Activated CD4-positive, alpha-beta T cell treated with anti-CD3 and anti-CD28 coated beads for 24 hours (primary cell): Measurements from ENCODE around the gene CTU1.

Source experiments
- DNase-seq, 2 donors: peaks; one replicate each; pipeline ENCODE4 v3.0.0-alpha.2; 2020; ENCODE audit warnings: low read depth in 2 of 2

Gene CTU1

DNA sequence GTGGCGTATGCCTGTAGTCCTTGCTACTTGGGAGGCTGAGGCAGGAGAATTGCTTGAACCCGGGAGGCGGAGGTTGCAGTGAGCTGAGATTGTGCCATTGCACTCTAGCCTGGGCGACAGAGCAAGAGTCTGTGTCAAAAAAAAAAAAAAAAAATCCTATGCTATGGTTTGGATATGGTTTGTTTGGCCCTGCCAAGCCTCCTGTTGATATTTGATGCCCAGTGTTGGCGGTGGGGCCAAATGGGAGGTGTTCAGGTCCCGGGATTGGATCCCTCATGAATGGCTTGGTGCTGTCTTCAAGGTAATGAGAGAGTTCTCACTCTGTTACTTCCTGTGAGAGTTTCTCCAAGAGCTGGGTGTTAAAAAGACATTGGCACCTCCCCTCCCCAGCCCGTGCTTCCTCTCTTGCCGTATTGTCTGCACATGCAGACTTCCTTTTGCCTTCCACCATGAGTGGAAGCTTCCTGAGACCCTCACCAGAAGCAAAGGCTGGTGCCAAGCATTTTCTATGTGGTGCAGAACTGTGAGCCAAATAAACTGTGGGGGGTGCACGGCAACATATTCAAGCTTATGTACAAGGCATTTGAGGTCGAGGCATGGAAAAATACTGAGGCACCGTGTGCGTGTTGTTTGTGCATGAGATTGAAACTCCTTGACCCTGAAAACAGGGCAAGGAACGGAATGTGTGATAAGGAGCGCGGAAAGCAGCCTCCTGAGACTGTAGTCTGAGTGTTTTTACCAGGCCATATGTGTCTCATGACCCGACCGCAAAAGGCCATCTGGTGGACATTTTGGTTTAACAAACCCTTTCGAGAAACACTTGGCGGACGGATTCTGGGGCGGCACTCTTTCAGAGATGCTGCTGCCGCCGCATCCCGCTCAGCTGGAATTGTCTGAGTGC lies 23.8 kb upstream of the CTU1 start:
- no peak for DNase-seq

DNA sequence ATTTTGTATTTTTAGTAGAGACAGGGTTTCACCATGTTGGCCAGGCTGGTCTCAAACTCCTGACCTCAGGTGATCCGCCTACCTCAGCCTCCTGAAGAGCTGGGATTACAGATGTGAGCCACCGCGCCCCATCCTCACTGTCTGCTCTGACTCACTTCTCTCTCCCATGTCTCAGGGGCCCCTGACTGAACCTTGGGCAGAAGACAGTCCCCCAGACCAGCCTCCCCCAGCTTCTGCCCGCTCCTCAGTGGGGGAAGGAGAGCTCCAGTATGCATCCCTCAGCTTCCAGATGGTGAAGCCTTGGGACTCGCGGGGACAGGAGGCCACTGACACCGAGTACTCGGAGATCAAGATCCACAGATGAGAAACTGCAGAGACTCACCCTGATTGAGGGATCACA lies 21.5 kb upstream of the CTU1 start:
- no peak for DNase-seq

DNA sequence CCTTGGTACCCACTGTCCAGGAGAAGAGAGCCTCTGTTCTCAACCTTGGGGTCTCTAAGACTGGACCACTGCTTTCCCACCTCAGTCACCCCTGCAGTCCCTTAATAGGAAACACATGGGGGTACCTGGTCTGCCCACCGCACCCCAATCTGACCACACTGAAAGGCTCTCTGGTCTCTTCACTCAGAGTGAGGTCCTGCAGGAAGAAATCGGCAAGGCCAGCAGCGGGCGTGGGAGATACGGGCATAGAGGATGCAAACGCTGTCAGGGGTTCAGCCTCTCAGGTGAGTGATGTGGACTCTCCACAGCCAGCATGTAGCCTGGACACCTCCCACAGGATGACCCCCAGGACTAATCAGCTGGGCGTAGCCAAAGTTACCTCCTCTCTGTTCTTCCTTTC lies 20.0 kb upstream of the CTU1 start:
- no peak for DNase-seq

DNA sequence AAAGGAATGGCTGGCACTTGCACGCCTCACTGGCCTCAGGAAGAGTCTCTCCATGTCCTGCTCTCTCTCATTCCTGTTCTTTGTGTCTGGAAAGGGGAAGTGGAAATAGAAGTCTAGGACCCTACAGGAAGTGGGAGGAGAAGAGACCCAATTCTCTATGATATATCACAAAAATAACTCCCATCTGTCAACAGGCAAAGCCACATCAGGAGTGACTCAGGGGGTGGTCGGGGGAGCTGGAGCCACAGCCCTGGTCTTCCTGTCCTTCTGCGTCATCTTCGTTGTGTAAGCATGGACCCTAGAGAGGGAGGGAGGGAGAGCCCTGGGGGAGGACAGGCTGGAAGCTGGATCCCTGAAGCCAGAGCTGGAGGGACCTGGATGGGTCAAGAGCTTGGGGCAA lies 19.5 kb upstream of the CTU1 start:
- no peak for DNase-seq

DNA sequence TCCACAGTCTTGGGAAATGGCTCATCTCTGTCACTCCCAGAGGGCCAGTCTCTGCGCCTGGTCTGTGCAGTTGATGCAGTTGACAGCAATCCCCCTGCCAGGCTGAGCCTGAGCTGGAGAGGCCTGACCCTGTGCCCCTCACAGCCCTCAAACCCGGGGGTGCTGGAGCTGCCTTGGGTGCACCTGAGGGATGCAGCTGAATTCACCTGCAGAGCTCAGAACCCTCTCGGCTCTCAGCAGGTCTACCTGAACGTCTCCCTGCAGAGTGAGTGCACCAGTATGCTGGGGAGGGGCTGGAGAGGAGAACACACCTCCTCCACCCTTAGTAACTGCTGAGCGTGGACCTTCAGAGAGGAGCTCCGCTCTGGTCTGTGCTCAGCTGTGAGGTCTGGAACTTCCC lies 18.8 kb upstream of the CTU1 start:
- no peak for DNase-seq

DNA sequence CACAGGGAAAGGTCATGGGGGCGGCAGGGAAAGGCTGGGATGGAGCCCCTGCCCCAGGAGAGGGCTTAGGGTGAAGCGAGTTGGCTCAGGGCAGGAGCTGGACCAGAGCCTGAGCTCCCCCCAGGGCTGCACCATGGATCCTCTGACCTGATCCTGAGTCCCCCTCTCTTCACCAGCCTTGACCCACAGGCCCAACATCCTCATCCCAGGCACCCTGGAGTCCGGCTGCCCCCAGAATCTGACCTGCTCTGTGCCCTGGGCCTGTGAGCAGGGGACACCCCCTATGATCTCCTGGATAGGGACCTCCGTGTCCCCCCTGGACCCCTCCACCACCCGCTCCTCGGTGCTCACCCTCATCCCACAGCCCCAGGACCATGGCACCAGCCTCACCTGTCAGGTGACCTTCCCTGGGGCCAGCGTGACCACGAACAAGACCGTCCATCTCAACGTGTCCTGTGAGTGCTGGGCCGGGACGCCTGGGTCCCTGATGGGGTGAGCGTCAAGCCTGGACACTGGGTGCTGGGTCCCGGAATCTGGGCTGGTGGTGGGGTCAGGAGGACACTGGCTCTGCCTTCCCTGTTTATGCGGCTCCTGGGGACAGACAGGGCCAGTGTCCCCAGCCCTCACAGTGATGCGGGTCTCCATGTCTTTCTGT lies 17.3 kb upstream of the CTU1 start:
- DNase-seq = no peak

DNA sequence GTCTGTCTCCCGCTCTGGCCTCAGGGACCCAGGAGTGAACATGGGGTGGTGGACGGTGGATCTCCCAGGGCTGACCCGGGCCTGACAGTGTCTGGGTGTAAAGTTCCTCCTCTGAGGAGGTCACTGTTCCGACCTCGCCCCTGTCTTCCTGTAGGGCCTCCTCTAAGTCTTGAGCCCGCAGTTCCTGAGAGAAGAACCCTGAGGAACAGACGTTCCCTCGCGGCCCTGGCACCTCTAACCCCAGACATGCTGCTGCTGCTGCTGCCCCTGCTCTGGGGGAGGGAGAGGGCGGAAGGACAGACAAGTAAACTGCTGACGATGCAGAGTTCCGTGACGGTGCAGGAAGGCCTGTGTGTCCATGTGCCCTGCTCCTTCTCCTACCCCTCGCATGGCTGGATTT lies 16.5 kb upstream of the CTU1 start, which contains the start of gene SIGLEC9:
Gene SIGLEC9, plus strand, starts transcription at position 178 of the 400 bp plus-strand sequence. Its CDS starts 69 bp downstream, at position 247.
- no peak for DNase-seq

DNA sequence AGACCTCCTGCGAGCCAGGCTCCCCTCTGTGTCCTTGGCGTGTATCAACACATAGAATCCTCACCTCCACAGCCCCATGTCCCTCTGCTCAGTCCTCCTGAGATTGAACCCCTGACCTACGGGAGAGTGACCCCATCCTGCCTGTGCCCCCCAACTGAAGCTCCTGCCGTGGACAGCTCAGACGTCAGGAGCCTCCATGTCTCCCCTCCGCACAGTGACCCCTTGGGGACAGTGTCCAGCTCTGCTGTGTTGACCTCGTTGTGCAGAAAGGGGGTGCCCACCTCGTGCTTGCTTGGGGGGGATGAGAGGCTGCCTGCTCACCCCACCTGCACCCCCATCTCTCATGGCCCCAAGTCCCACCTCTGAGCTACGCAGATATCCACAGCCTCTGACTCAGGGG lies 16.0 kb upstream of the CTU1 start:
- DNase-seq = no peak

DNA sequence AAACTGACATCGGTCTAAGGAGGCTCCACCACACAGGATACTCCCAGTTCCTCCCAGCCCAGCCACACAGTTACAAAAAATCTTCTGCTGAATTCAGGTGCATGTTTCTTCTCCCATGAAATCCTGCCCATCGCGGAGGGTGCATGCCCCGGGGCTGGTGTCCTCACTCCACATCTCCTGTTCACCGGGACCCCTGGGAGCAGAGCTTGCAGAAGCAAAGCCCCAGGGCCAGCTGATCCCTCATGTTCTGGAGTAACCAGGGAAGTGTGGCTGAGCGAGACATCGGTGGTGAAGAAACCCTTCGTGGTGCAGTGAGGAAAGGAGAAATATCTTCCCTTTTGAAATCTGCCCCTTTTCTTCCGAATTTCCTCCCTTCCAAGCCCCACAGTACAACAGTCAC lies 15.6 kb upstream of the CTU1 start:
- no peak for DNase-seq

DNA sequence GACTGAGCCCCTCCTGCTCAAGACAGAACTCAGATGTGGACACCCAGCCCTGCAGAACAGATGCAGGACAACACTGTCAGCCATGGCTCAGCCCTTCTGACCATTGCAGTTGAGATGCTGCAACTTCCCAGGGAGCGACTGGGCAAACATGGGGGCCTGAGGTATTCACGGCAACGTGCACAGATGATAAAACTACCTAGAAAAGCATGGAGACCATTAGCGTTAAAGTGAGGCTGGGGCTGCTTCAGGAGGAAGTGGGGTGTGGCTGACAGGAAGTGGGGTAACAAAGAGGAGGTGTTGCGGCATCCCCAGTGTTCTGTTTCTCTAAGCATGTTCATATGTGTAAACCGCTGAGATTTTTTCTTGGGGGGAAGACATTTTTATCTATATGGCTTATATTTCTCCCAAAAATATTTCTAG lies 15.2 kb upstream of the CTU1 start:
- DNase-seq = no peak

DNA sequence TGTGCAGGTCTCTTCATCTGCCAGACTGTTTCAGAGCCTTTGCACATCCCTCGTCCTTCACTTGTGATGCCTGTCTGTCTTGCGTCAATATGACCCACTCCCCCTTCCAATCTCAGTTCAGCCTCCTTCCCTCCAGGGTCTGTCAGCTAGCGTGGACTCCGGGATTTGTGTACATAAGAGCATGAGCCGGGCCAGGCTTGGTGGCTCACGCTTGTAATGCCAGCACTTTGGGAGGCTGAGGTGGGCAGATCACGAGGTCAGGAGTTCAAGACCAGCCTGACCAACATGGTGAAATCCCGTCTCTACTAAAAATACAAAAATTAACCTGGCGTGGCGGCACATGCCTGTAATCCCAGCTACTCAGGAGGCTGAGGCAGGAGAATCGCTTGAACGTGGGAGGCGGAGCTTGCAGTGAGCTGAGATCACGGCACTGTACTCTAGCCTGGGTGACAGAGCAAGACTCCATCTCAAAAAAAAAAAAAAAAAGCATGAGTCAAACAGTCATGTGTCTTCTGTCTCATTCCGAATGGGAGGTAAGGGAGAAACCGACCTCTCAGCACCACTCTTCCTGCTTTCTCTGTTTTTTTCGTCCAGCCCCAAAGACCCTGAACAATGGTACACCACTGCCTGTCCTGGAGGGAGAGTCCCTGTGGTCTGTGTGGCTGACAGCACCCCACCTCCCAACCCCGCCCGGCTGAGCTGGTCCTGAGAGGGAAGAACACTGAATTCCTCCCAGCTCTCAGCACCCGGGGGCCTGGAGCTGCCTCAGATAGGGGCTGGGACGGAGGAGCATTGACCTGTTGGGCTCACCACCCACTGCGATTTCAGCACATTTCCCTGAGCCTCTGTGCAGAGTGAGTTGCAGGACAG lies 14.1 kb upstream of the CTU1 start:
- no peak for DNase-seq

DNA sequence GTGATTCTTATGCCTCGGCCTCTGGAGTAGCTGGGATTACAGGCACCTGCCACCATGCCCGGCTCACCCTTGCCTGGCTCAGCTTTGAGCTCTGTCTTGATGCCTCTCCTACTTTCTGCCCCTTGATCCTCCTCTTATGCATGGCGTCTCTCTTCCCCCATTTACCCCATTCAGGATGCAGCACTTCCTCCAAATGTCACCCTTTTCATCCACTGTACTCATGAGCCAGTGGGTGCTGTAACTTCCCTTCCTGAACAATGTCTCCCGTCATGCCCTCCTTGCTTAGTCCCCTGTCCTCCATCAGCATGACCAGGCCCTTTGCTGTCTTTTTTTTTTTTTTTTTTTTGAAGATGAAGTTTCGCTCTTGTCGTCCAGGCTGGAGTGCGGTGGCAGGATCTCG lies 13.0 kb upstream of the CTU1 start:
- DNase-seq = no peak

DNA sequence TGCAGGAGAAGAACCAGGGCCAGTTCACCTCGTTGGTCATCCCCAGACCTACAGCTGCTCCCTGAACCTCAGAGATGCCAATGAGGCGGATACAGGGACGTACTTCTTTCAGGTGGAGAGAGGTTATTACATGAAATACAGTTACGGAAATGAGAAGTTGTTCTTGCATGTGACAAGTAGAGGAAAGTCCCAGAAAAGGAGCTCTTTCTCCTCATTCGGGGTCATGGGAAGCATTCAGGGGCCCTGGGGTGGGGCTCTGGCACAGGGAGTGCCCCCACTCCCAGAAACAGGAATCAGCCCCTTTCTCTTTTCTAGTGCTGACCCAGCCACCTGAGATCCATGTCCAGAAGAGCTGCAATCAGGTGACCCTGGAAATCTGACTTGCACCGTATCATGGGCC lies 12.0 kb upstream of the CTU1 start:
- no peak for DNase-seq

DNA sequence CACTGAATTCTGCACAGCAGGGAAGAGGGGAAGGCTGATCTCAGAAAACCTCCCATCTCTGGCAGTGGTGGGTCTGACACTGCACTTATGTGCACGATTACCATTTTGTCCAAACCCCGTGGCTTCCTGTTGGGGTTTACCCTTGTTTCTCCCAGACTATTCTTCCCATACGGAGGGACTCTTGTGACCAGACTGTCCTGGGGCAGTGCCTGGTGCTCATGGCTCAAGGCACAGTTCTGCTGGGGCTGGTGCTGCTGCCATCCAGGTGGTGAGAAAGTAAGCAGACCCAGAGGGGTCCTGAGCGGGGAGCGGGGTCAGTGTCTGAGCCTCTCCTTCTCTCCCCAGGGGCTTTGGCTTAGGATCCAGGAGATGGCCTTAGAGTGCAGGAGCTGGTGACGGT lies 11.4 kb upstream of the CTU1 start:
- no peak for DNase-seq

DNA sequence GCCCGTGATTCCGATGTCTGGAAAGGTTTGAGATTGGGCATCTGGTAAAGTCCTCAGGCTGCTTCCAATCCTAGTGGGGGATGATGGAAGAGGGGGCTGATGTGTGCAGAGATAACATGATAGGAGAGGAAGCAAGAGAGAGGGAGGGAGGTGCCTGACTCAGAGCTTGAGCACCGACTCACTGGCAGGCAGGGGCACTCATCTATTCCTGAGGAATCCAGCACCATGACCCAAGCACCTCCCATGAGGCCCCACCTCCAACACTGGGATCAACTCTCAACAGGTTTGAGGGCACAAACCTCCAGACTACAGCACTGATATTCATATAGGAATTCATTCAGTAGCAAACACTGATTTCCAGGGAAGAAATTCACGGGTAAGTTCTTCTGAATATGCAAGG lies 10.9 kb upstream of the CTU1 start:
- no peak for DNase-seq

DNA sequence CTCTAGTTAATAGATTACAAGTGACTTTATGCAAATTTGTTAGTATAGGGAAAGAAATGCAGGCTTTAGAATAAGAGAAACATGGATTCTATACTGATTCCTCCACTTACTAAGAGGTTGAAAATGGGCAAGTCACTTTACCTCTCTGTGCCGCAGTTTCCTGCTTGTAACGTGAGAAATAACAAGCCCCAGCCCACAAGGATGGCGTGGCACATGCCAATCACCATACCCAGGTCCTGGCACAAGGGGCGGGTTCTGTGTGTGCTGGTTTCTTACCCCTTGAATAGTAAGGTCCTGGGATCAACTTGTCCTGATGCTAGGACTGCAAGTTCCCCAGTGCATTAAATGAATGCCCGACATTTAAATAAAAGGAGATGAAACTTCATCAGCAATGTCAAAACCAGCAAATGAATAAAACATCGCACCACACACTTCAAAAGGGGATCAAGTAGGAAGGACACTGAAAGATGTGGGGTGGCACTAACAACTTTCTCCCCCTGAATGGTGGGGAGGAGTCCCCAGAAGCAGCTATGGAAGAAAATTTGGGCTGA lies 8.6 kb upstream of the CTU1 start:
- no peak for DNase-seq

DNA sequence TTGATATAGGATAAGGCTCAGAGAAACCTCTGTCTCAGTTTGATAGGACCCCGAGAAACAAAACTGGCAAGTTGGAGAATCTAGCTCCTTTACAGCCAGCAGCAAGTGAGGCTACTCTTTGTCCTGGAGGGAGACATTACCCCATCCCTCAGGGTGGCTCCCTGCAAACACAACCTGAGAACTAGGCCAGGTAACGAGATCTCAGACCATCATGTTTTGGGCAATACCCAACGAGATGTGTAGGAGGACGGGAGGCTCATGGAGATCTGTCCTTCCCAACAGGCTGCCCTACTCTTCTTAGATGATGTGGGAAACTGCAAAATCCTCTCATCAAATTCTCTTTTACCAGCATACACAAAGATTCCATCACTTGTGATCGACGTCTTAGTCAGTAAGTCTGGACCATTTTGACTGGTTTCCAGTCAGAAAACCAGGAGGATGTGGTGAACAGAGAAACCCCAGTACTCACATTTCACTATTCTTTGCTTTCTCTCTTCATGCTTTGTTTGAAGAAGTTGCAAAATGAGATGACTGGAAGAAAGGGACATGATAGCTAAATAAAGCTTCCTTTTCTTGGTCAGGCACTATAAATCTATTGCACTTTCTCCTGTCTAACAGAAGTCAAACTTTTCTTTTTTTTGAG lies 6.0 kb upstream of the CTU1 start:
- DNase-seq = no peak

DNA sequence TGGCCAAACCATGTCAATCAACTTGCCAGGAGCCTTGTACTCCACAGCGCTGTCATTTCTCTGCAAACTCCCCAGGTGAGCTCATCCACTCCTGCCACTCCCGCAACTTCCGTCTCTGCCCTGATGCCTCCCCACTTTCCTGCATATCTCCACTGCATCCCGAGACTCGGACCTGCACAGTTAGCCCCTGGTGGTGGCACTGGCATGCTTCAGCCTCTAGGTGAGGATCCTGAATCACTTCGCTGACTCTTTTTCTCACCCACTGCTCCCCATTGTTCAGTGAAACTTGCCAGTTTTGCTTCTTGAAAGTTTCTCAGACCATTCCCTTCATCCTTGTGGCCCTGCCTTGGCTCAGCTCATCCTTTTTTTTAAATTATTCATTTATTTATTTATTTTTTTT lies 3.4 kb upstream of the CTU1 start:
- no peak for DNase-seq

DNA sequence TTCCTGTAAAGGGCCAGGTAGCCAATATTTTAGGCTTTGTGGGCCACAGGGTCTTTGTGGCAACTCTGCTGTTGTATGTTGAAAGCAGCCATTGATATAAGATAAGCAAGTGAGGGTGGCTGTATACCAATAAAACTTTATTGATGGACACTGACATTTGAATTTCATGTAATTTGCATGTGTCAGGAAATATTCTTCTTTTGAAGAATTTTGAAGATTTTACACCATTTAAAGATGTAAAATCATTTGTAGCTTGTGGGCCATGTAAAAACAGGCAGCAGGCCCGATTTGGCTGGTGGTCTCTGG lies 2.4 kb upstream of the CTU1 start:
- no peak for DNase-seq

DNA sequence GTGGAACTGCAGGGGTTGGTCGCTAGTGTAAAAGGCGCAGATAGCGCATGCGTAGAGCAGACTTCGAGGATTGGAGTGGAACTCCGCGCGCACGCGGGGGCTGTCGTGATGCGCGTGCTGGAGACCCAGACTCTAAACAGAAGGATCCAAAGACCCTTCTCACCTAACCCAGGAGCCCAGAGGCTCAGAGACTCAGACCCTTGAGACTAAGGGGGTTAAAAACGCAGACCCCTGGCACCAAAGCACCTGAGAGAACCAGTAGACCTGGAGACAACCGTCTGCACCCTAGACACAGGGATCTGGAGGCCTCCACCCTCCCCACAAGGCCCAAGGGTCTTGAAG lies 567 bp upstream of the CTU1 start:
- DNase-seq = no peak

DNA sequence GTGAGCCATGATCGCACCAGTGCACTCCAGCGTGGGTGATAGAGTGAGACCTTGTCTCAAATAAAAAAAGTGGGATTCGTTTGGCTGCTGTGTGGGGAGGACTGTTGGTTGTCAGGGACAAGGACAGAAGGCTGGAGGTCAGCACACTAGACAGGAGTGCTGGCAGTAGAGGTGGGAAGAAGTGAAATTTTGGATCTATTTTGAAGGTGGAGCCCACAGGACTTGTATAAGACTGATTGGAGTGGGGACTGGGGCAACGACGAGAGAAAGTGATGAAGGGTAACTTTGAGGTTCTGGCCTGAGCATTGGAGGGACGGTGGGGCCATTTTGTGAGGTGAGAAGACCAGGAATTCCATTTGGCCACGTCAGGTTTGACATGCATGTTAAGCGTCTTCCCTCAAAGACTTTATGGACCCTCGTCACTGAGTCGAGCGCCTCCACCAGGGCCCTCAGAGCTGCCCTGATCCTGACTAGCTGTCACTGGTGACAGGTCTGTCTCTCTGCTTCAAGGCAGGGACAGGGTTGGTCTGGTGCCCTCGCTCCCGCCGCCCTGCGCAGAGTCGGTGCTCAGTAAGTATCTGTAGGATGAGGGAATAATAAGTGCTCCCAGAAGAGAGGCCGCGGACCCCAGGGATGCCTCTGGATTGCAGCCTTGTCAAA lies 673 bp downstream of the CTU1 start:
- DNase-seq = no peak
